CD4-positive, alpha-beta T cell (primary cell): ENCODE measurements around the gene CLDN2. TPM values are rescaled to one million over a fixed set of nuclear protein-coding genes. Genes with fewer than 3 reads are reported as not detected.

Experiments
- ATAC-seq: fragments of 200-7000 bp; cut with Tn5 transposase; one replicate; pipeline ENCODE4 v1.10.0; 2022; ENCODE audit warnings: mild to moderate bottlenecking; ENCODE audit not compliant: poor library complexity
- CTCF ChIA-PET: fragments of 350-600 bp; sonication (Branson Sonifier 250); formaldehyde crosslinking; loops from one replicate; lab custom pipeline; 2021; ENCODE audit warnings: antibody characterized with exemption, inconsistent platforms; lab: Charles Lee
- POLR2A ChIA-PET: fragments of 350-600 bp; sonication (Branson Sonifier 250); formaldehyde crosslinking; loops from one replicate; lab custom pipeline; 2021; ENCODE audit warnings: antibody characterized with exemption, inconsistent platforms; lab: Charles Lee
- DNase-seq, 14 experiments: peaks; one replicate each; pipeline ENCODE4 v3.0.0-alpha.2; 2013 to 2020; ENCODE audit warnings: mixed read lengths in 2 of 14
- H3K27ac ChIP-seq, 2 donors: one replicate each; pipeline versions ENCODE4 v1.5.1 to v1.7.0; 2013; ENCODE audit warnings: low read length in 2 of 2, low read depth in 1 of 2, mild to moderate bottlenecking in 1 of 2
- H3K27me3 ChIP-seq, 2 experiments: 1 replicate in 1 of 2; 2 replicates in 1 of 2; pipeline versions ENCODE4 v1.6.1 to v1.7.0; 2013; ENCODE audit warnings: low read length in 2 of 2, control low read depth in 1 of 2, mild to moderate bottlenecking in 1 of 2, moderate library complexity in 1 of 2; ENCODE audit not compliant: insufficient read depth in 2 of 2, control insufficient read depth in 1 of 2
- H3K36me3 ChIP-seq: one replicate; pipeline ENCODE4 v1.6.1; 2013; ENCODE audit warnings: low read length, control low read depth; ENCODE audit not compliant: insufficient read depth
- H3K4me1 ChIP-seq: one replicate; pipeline ENCODE4 v1.6.1; 2013; ENCODE audit warnings: low read length, control low read depth; ENCODE audit not compliant: insufficient read depth
- H3K4me3 ChIP-seq: one replicate; pipeline ENCODE4 v1.5.1; 2013; ENCODE audit warnings: mild to moderate bottlenecking, low read length, moderate library complexity
- H3K9me3 ChIP-seq, 2 experiments: 1 replicate in 1 of 2; 2 replicates in 1 of 2; pipeline versions ENCODE4 v1.6.1 to v1.7.0; 2013; ENCODE audit warnings: low read length in 2 of 2, mild to moderate bottlenecking in 2 of 2, control low read depth in 1 of 2, moderate library complexity in 1 of 2; ENCODE audit not compliant: control insufficient read depth in 1 of 2, insufficient read depth in 1 of 2
- H3K27ac Mint-ChIP-seq: one replicate; pipeline ENCODE4 v1.8.0; 2020; ENCODE audit warnings: mixed read lengths
- H3K27me3 Mint-ChIP-seq: one replicate; pipeline ENCODE4 v1.8.0; 2021; ENCODE audit warnings: mixed read lengths
- H3K36me3 Mint-ChIP-seq: one replicate; pipeline ENCODE4 v1.8.0; 2021; ENCODE audit warnings: low read depth, mixed read lengths
- H3K4me1 Mint-ChIP-seq: one replicate; pipeline ENCODE4 v1.8.0; 2021; ENCODE audit warnings: low read depth, mixed read lengths
- H3K4me3 Mint-ChIP-seq: one replicate; pipeline ENCODE4 v1.8.0; 2020; ENCODE audit warnings: mild to moderate bottlenecking, mixed read lengths
- H3K9me3 Mint-ChIP-seq: one replicate; pipeline ENCODE4 v1.8.0; 2020; ENCODE audit warnings: mixed read lengths
- CTCF ChIP-seq: fragments of 200-600 bp; IDR thresholded peaks from one replicate; pipeline ENCODE4 v1.8.0; 2022; ENCODE audit warnings: antibody characterized with exemption, mild to moderate bottlenecking
- intact Hi-C, 2 experiments: fragments of 100-400 bp; cut with DNase I in 1 of 2; cut with micrococcal nuclease in 1 of 2; formaldehyde crosslinking; loops; one replicate each; pipeline versions ENCODE4 v1.15.1 to v1.9.0; 2023 to 2025; cut with DNase I, micrococcal nuclease
- total RNA-seq, 174 experiments: library from RNA in 2 of 174; stranded (reverse) in 2 of 174; gene quantifications; one replicate each; pipeline ENCODE4 v1.2.3 and lab custom pipeline; 2021 to 2026

CLDN2 gene
- total RNA-seq, 2 experiments from 2014 or later, result not detected

GRCh38 chrX:106946464-106946863 is 26.3 kb downstream of the CLDN2 start:
- Mint-ChIP-seq H3K36me3 (peaks cover 19% of the 10 kb centered on the region), H3K27me3 (no peaks in the 10 kb centered on the region), H3K4me3 (no peak overlapping the region), H3K4me1 (no peaks in the 10 kb centered on the region), H3K9me3 (no peaks in the 10 kb centered on the region), H3K27ac (no peak overlapping the region)
- TF ChIP-seq CTCF, result no peak
- CTCF ChIA-PET, result no interaction called here
- Histone ChIP-seq H3K4me1 (no peaks in the 10 kb centered on the region), H3K4me3 (no peak overlapping the region), H3K27ac (no peak overlapping the region), H3K27me3 (no peaks in the 10 kb centered on the region), H3K9me3 (no peaks in the 10 kb centered on the region), H3K36me3 (no peaks in the 10 kb centered on the region)
- DNase-seq (no peak), ATAC-seq (no peak)
- POLR2A ChIA-PET, result no interaction called here
- intact Hi-C loops, result no loop called here

- Histone ChIP-seq H3K27me3 (no peaks in the 10 kb centered on the region), H3K36me3 (no peaks in the 10 kb centered on the region), H3K27ac (no peak overlapping the region), H3K9me3 (no peaks in the 10 kb centered on the region), H3K4me3 (no peak overlapping the region), H3K4me1 (no peaks in the 10 kb centered on the region)
- no peaks in the 10 kb centered on the region for H3K27me3 Mint-ChIP-seq
- ATAC-seq, result no peak
- peaks cover 8% of the 10 kb centered on the region for H3K36me3 Mint-ChIP-seq
- POLR2A ChIA-PET, result no interaction called here
- no peaks in the 10 kb centered on the region for H3K4me1 Mint-ChIP-seq
- TF ChIP-seq CTCF, result no peak
- DNase-seq, result no peak
- H3K27ac Mint-ChIP-seq, result no peak overlapping the region
- no peak overlapping the region for H3K4me3 Mint-ChIP-seq
- intact Hi-C loops, result no loop called here
- CTCF ChIA-PET, result no interaction called here
- no peaks in the 10 kb centered on the region for H3K9me3 Mint-ChIP-seq
Measured at GRCh38 chrX:106948641-106949040, 28.4 kb downstream of the CLDN2 start.

DNA sequence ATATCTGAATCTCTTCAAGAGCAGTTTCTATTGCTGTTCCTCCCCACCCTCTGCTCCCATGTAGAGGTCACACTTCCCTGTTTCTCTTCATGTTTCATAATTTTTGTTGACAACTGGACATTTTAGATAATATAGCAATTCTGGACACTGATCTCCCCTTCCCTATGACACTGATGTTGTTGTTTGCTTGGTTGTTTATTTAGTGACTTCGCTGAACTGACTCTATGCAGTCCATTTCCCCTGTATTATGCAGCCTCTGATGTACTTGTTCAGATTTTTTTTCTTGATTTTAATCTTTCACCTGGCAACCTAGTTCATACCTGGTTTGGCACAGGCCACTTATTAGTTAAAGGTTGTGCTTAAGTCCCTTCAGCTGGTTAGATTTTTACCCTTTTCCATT is 29.2 kb downstream of the CLDN2 start:
- Mint-ChIP-seq H3K4me1 (no peaks in the 10 kb centered on the region), H3K27ac (no peak overlapping the region), H3K9me3 (no peaks in the 10 kb centered on the region), H3K27me3 (no peaks in the 10 kb centered on the region), H3K4me3 (no peak overlapping the region), H3K36me3 (peaks cover 13% of the 10 kb centered on the region)
- Histone ChIP-seq H3K27me3 (no peaks in the 10 kb centered on the region), H3K27ac (no peak overlapping the region), H3K36me3 (no peaks in the 10 kb centered on the region), H3K4me1 (no peaks in the 10 kb centered on the region), H3K4me3 (no peak overlapping the region), H3K9me3 (no peaks in the 10 kb centered on the region)
- ChIA-PET CTCF (no interaction called here), POLR2A (no interaction called here)
- TF ChIP-seq CTCF, result no peak
- intact Hi-C loops, result no loop called here
- ATAC-seq, result no peak
- DNase-seq, result no peak
